ENCODE results near the gene SLC34A1.

DNA sequence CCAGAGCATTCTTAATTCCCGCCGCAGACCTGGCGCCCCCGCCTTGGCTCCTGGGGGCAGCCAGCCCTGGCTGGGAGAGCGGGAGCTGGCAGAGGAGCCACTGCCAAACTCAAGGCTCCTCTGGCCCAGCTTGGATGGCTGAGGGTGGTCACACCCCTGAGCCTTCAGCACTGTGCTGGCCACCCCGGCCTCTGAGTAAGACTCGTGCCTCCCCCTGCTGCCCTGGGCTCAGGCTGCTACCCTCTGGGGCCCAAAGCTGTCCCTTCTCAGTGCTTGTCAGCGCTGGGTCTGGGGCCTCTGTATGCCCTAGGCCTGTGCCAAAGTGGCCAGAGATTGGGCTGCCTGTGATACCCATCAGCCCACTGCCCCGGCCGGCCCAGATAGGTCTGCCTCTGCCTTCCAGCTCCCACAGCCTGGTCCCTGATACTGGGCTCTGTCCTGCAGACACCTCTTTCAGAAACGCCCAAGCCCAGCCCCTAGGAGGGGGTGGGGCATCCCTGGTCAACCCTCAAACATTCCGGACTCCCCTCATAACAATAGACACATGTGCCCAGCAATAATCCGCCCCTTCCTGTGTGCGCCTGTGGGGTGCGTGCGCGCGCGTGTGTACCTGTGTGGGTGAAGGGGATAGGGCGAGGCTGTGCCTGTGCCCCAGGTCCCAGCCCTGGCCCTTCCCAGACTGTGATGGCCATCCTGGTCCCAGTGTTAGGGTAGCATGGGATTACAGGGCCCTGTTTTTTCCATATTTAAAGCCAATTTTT lies 58.0 kb downstream of the SLC34A1 start:
- TF ChIP-seq POLR2A (IDR thresholded peaks at IDR 0.05; ENCODE audit: low read length), result no peak
- no peak for TF ChIP-seq GATA1 (IDR thresholded peaks at IDR 0.05; ENCODE audit: low read depth, low read length)
